OCI-LY7 (cell line): ENCODE measurements around the gene PCK1.
A peak's percentile ranks its signal among the peaks of the same experiment; 100 is the strongest.

Experiments used
- EZH2phosphoT487 ChIP-seq: fragments of 200-600 bp; sonication (generic); IDR thresholded peaks from 2 replicates; pipeline ENCODE4 v1.6.1; 2018; ENCODE audit warnings: low read depth, borderline replicate concordance, mild to moderate bottlenecking, mixed run types, antibody characterized with exemption, low read length, moderate library complexity, mixed read lengths
- TF ChIP-seq, protein P1 (sequence below): fragments of 200-600 bp; sonication (generic); conservative IDR thresholded peaks from 2 replicates; pipeline ENCODE4 v1.5.1; 2014; ENCODE audit warnings: mild to moderate bottlenecking, antibody characterized with exemption, low read length, moderate library complexity, mixed read lengths

DNA sequence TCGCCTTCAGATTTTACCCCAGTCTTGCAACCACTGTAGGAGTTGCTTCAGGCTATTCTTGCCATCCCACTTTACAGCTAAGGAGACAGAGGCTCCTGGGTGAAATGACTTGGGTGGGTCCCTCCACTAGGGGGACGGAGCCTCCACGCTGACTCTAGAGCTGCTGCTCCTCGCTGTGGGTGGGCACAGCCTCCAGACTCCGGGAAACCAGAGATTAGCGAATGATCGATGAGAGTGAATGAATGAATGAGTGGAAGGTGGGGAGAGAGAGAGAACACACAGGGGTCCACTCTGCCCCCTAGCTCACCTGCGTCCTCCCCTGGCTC, 48.9 kb downstream of the PCK1 start:
- TF ChIP-seq, protein P1, sequence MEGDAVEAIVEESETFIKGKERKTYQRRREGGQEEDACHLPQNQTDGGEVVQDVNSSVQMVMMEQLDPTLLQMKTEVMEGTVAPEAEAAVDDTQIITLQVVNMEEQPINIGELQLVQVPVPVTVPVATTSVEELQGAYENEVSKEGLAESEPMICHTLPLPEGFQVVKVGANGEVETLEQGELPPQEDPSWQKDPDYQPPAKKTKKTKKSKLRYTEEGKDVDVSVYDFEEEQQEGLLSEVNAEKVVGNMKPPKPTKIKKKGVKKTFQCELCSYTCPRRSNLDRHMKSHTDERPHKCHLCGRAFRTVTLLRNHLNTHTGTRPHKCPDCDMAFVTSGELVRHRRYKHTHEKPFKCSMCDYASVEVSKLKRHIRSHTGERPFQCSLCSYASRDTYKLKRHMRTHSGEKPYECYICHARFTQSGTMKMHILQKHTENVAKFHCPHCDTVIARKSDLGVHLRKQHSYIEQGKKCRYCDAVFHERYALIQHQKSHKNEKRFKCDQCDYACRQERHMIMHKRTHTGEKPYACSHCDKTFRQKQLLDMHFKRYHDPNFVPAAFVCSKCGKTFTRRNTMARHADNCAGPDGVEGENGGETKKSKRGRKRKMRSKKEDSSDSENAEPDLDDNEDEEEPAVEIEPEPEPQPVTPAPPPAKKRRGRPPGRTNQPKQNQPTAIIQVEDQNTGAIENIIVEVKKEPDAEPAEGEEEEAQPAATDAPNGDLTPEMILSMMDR: peak; percentile 64
- no peak for TF ChIP-seq EZH2phosphoT487
